Measurements from ENCODE around the gene CACNA1D. TPM values are rescaled to one million over a fixed set of nuclear protein-coding genes. Genes with fewer than 3 reads are reported as not detected.

Gene CACNA1D
- total RNA-seq, 4 donors from 2014 or later = 0.85 to 0.88 TPM; not detected in 2

GRCh38 chr3:53829605-53830004 is 335.2 kb downstream of the CACNA1D start:
- no peak for TF ChIP-seq CTCF (IDR thresholded peaks at IDR 0.05; ENCODE audit: low read depth)

GRCh38 chr3:53830944-53831343 is 336.5 kb downstream of the CACNA1D start:
- no peak for TF ChIP-seq CTCF (IDR thresholded peaks at IDR 0.05; ENCODE audit: low read depth)

GRCh38 chr3:53833053-53833645 is 338.7 kb downstream of the CACNA1D start:
- TF ChIP-seq CTCF (IDR thresholded peaks at IDR 0.05; ENCODE audit: low read depth) = no peak

- no peak for TF ChIP-seq CTCF (IDR thresholded peaks at IDR 0.05; ENCODE audit: low read depth)
Measured at GRCh38 chr3:53833700-53834099, 339.3 kb downstream of the CACNA1D start.

- no peak for TF ChIP-seq CTCF (IDR thresholded peaks at IDR 0.05; ENCODE audit: low read depth)
Measured at GRCh38 chr3:53834429-53835095, 340.2 kb downstream of the CACNA1D start.

GRCh38 chr3:53835257-53835656 is 340.8 kb downstream of the CACNA1D start:
- TF ChIP-seq CTCF (IDR thresholded peaks at IDR 0.05; ENCODE audit: low read depth) = no peak

GRCh38 chr3:53836084-53836872 is 341.9 kb downstream of the CACNA1D start:
- no peak for TF ChIP-seq CTCF (IDR thresholded peaks at IDR 0.05; ENCODE audit: low read depth)

Data from subcutaneous adipose tissue (tissue), 4 donors.